ENCODE measurements around the gene COMP. TPM values are rescaled to one million over a fixed set of nuclear protein-coding genes. Genes with fewer than 3 reads are reported as not detected.

The COMP gene
- polyA plus RNA-seq, 1 donor (not counting 4 experiments of a cell fraction or from before 2014, with no cell fraction given) = not detected

- H3K36me3 ChIP-seq (ENCODE audit: control insufficient read depth in 2 of 2, extremely low read depth in 1 of 2, insufficient read depth in 2 of 2, low read length in 2 of 2) = no peaks in the 10 kb centered on the region
These were observed 20.3 kb downstream of the COMP start for GRCh38 chr19:18770663-18771327.

GRCh38 chr19:18769989-18770528 lies 21.0 kb downstream of the COMP start:
- FAIRE-seq (no peak), DNase-seq (ENCODE audit: low read depth, low spot score) (no peak)
- Histone ChIP-seq H3K4me2 (ENCODE audit: control insufficient read depth, extremely low read depth, insufficient read depth, low read depth, low read length) (no peak overlapping the region), H3K9me3 (ENCODE audit: control insufficient read depth, low read depth, low read length) (no peaks in the 10 kb centered on the region), H3K36me3 (ENCODE audit: control insufficient read depth in 2 of 2, extremely low read depth in 1 of 2, insufficient read depth in 2 of 2, low read length in 2 of 2) (no peaks in the 10 kb centered on the region), H3K27me3 (ENCODE audit: control insufficient read depth, extremely low read depth, insufficient read depth, low read length) (no peaks in the 10 kb centered on the region), H3K9ac (ENCODE audit: control insufficient read depth, extremely low read depth, insufficient read depth, low read length) (no peak overlapping the region), H2AFZ (ENCODE audit: control insufficient read depth, low read length) (no peak overlapping the region), H3K27ac (ENCODE audit: control insufficient read depth, insufficient read depth, low read length) (no peak overlapping the region), H3K9me1 (ENCODE audit: control insufficient read depth, extremely low read depth, insufficient read depth, low read length) (no peaks in the 10 kb centered on the region), H3K4me1 (ENCODE audit: control insufficient read depth, extremely low read depth, insufficient read depth, low read length) (peaks cover 15% of the 10 kb centered on the region), H3K79me2 (ENCODE audit: control insufficient read depth, insufficient read depth, low read length) (no peaks in the 10 kb centered on the region), H4K20me1 (ENCODE audit: control insufficient read depth, extremely low read depth, insufficient read depth, low read length) (peaks cover 2% of the 10 kb centered on the region), H3K4me3 (ENCODE audit: control insufficient read depth in 2 of 3, extremely low read depth in 1 of 3, insufficient read depth in 2 of 3, low read depth in 1 of 3, low read length in 3 of 3) (no peak overlapping the region)
- TF ChIP-seq EZH2 (IDR thresholded peaks at IDR 0.05; ENCODE audit: low read length) = no peak
- no peak for TF ChIP-seq CTCF (optimal IDR thresholded peaks at IDR 0.05 in 1 of 3, IDR thresholded peaks at IDR 0.05 in 1 of 3, conservative IDR thresholded peaks at IDR 0.05 in 1 of 3; ENCODE audit: extremely low read depth in 1 of 3, insufficient read depth in 2 of 3, low read length in 3 of 3)
- dilution Hi-C loops (cut with MboI; ENCODE audit: extremely low pct_ligation_motif_present, low sequenced_read_pairs) = no loop called here

More at GRCh38 chr19:18770663-18771327, 20.3 kb downstream of the COMP start:
- no peak overlapping the region for H3K27ac ChIP-seq (ENCODE audit: control insufficient read depth, insufficient read depth, low read length)
- H3K9me1 ChIP-seq (ENCODE audit: control insufficient read depth, extremely low read depth, insufficient read depth, low read length) = no peaks in the 10 kb centered on the region
- H3K4me2 ChIP-seq (ENCODE audit: control insufficient read depth, extremely low read depth, insufficient read depth, low read depth, low read length) = no peak overlapping the region
- dilution Hi-C loops (cut with MboI; ENCODE audit: extremely low pct_ligation_motif_present, low sequenced_read_pairs) = no loop called here
- no peak for TF ChIP-seq EZH2 (IDR thresholded peaks at IDR 0.05; ENCODE audit: low read length)
- no peak for TF ChIP-seq CTCF (optimal IDR thresholded peaks at IDR 0.05 in 1 of 3, IDR thresholded peaks at IDR 0.05 in 1 of 3, conservative IDR thresholded peaks at IDR 0.05 in 1 of 3; ENCODE audit: extremely low read depth in 1 of 3, insufficient read depth in 2 of 3, low read length in 3 of 3)
- H4K20me1 ChIP-seq (ENCODE audit: control insufficient read depth, extremely low read depth, insufficient read depth, low read length) = peaks cover 2% of the 10 kb centered on the region
- no peaks in the 10 kb centered on the region for H3K27me3 ChIP-seq (ENCODE audit: control insufficient read depth, extremely low read depth, insufficient read depth, low read length)
- peaks cover 10% of the 10 kb centered on the region for H3K4me1 ChIP-seq (ENCODE audit: control insufficient read depth, extremely low read depth, insufficient read depth, low read length)
- H3K9me3 ChIP-seq (ENCODE audit: control insufficient read depth, low read depth, low read length) = no peaks in the 10 kb centered on the region
- H2AFZ ChIP-seq (ENCODE audit: control insufficient read depth, low read length) = no peak overlapping the region
- no peak overlapping the region for H3K4me3 ChIP-seq (ENCODE audit: control insufficient read depth in 2 of 3, extremely low read depth in 1 of 3, insufficient read depth in 2 of 3, low read depth in 1 of 3, low read length in 3 of 3)
- H3K79me2 ChIP-seq (ENCODE audit: control insufficient read depth, insufficient read depth, low read length) = no peaks in the 10 kb centered on the region
- H3K9ac ChIP-seq (ENCODE audit: control insufficient read depth, extremely low read depth, insufficient read depth, low read length) = no peak overlapping the region
- DNase-seq (ENCODE audit: low read depth, low spot score) (no peak), FAIRE-seq (no peak)
